ENCODE data around the gene PAIP1. TPM values are rescaled to one million over a fixed set of nuclear protein-coding genes. Genes with fewer than 3 reads are reported as not detected.
"Not testable (repeated sequence)": the region's sequence is repeated elsewhere in the genome, so short reads cannot be mapped to it uniquely, and the experiment has no call there.

Gene PAIP1
- total and polyA plus RNA-seq, 2 donors = 75.2 to 104 TPM

- no peaks in the 10 kb centered on the region for H3K36me3 ChIP-seq (ENCODE audit: insufficient read depth)
- H3K4me1 ChIP-seq (ENCODE audit: insufficient read depth) = no peaks in the 10 kb centered on the region
- H3K27ac ChIP-seq (ENCODE audit: low read depth) = no peak overlapping the region
- no peak overlapping the region for H3K4me3 ChIP-seq (ENCODE audit: low read depth, low read length)
- DNase-seq (ENCODE audit: extremely low spot score) = no peak
These were observed 26.8 kb upstream of the PAIP1 start for GRCh38 chr5:43583724-43584123.

GRCh38 chr5:43582082-43583005, 25.5 kb upstream of the PAIP1 start:
- 74% methylated on average over 4 of the region's 4 CpGs for WGBS
- no peaks in the 10 kb centered on the region for H3K4me1 ChIP-seq (ENCODE audit: insufficient read depth)
- no peak overlapping the region for H3K4me3 ChIP-seq (ENCODE audit: low read depth, low read length)
- H3K27ac ChIP-seq (ENCODE audit: low read depth) = no peak overlapping the region
- no peaks in the 10 kb centered on the region for H3K36me3 ChIP-seq (ENCODE audit: insufficient read depth)
- DNase-seq (ENCODE audit: extremely low spot score) = no peak

- no peaks in the 10 kb centered on the region for H3K36me3 ChIP-seq (ENCODE audit: insufficient read depth)
- no peak for DNase-seq (ENCODE audit: extremely low spot score)
- no peaks in the 10 kb centered on the region for H3K4me1 ChIP-seq (ENCODE audit: insufficient read depth)
- no peak overlapping the region for H3K4me3 ChIP-seq (ENCODE audit: low read depth, low read length)
- no peak overlapping the region for H3K27ac ChIP-seq (ENCODE audit: low read depth)
- 48% methylated on average over 1 of the region's 1 CpG for WGBS
These were observed 24.5 kb upstream of the PAIP1 start for GRCh38 chr5:43581398-43581797.

GRCh38 chr5:43580402-43581210, 23.7 kb upstream of the PAIP1 start:
- not testable (repeated sequence) for H3K36me3 ChIP-seq (ENCODE audit: insufficient read depth); H3K4me1 ChIP-seq (ENCODE audit: insufficient read depth); DNase-seq (ENCODE audit: extremely low spot score); H3K27ac ChIP-seq (ENCODE audit: low read depth); H3K4me3 ChIP-seq (ENCODE audit: low read depth, low read length)
- 87% methylated on average over 10 of the region's 10 CpGs for WGBS

- Histone ChIP-seq H3K4me1 (ENCODE audit: insufficient read depth) (no peaks in the 10 kb centered on the region), H3K27ac (ENCODE audit: low read depth) (no peak overlapping the region), H3K4me3 (ENCODE audit: low read depth, low read length) (no peak overlapping the region), H3K36me3 (ENCODE audit: insufficient read depth) (no peaks in the 10 kb centered on the region)
- no peak for DNase-seq (ENCODE audit: extremely low spot score)
- WGBS = 46% methylated on average over 1 of the region's 1 CpG
These were observed 16.2 kb upstream of the PAIP1 start for GRCh38 chr5:43573058-43573457.

- no peaks in the 10 kb centered on the region for H3K36me3 ChIP-seq (ENCODE audit: insufficient read depth)
- no peak overlapping the region for H3K4me3 ChIP-seq (ENCODE audit: low read depth, low read length)
- no peak for DNase-seq (ENCODE audit: extremely low spot score)
- no peaks in the 10 kb centered on the region for H3K4me1 ChIP-seq (ENCODE audit: insufficient read depth)
- WGBS = 30% methylated on average over 2 of the region's 2 CpGs
- no peak overlapping the region for H3K27ac ChIP-seq (ENCODE audit: low read depth)
These were observed 15.5 kb upstream of the PAIP1 start for GRCh38 chr5:43572357-43572756.

- Histone ChIP-seq H3K27ac (ENCODE audit: low read depth) (no peak overlapping the region), H3K4me3 (ENCODE audit: low read depth, low read length) (no peak overlapping the region), H3K4me1 (ENCODE audit: insufficient read depth) (no peaks in the 10 kb centered on the region), H3K36me3 (ENCODE audit: insufficient read depth) (no peaks in the 10 kb centered on the region)
- no peak for DNase-seq (ENCODE audit: extremely low spot score)
- WGBS = 45% methylated on average over 5 of the region's 5 CpGs
These were observed 14.4 kb upstream of the PAIP1 start for GRCh38 chr5:43571237-43571636.

GRCh38 chr5:43570450-43571158, 13.7 kb upstream of the PAIP1 start:
- Histone ChIP-seq H3K4me3 (ENCODE audit: low read depth, low read length) (no peak overlapping the region), H3K4me1 (ENCODE audit: insufficient read depth) (no peaks in the 10 kb centered on the region), H3K27ac (ENCODE audit: low read depth) (no peak overlapping the region), H3K36me3 (ENCODE audit: insufficient read depth) (no peaks in the 10 kb centered on the region)
- DNase-seq (ENCODE audit: extremely low spot score) = no peak
- 74% methylated on average over 8 of the region's 8 CpGs for WGBS

- H3K27ac ChIP-seq (ENCODE audit: low read depth) = no peak overlapping the region
- DNase-seq (ENCODE audit: extremely low spot score) = no peak
- H3K4me3 ChIP-seq (ENCODE audit: low read depth, low read length) = no peak overlapping the region
- H3K4me1 ChIP-seq (ENCODE audit: insufficient read depth) = no peaks in the 10 kb centered on the region
- WGBS = 69% methylated on average over 4 of the region's 4 CpGs
- H3K36me3 ChIP-seq (ENCODE audit: insufficient read depth) = no peaks in the 10 kb centered on the region
These were observed 12.4 kb upstream of the PAIP1 start for GRCh38 chr5:43569236-43569746.

GRCh38 chr5:43567967-43568366, 11.1 kb upstream of the PAIP1 start:
- no peaks in the 10 kb centered on the region for H3K4me1 ChIP-seq (ENCODE audit: insufficient read depth)
- H3K36me3 ChIP-seq (ENCODE audit: insufficient read depth) = no peaks in the 10 kb centered on the region
- 86% methylated on average over 3 of the region's 3 CpGs for WGBS
- no peak overlapping the region for H3K4me3 ChIP-seq (ENCODE audit: low read depth, low read length)
- DNase-seq (ENCODE audit: extremely low spot score) = no peak
- H3K27ac ChIP-seq (ENCODE audit: low read depth) = no peak overlapping the region

GRCh38 chr5:43565043-43565442, 8.2 kb upstream of the PAIP1 start:
- no peak overlapping the region for H3K27ac ChIP-seq (ENCODE audit: low read depth)
- H3K4me1 ChIP-seq (ENCODE audit: insufficient read depth) = no peaks in the 10 kb centered on the region
- WGBS = 87% methylated on average over 5 of the region's 5 CpGs
- H3K36me3 ChIP-seq (ENCODE audit: insufficient read depth) = no peaks in the 10 kb centered on the region
- H3K4me3 ChIP-seq (ENCODE audit: low read depth, low read length) = no peak overlapping the region
- DNase-seq (ENCODE audit: extremely low spot score) = no peak

GRCh38 chr5:43564289-43564850, 7.5 kb upstream of the PAIP1 start:
- Histone ChIP-seq H3K4me3 (ENCODE audit: low read depth, low read length) (no peak overlapping the region), H3K4me1 (ENCODE audit: insufficient read depth) (no peaks in the 10 kb centered on the region), H3K27ac (ENCODE audit: low read depth) (no peak overlapping the region), H3K36me3 (ENCODE audit: insufficient read depth) (no peaks in the 10 kb centered on the region)
- WGBS = 56% methylated on average over 5 of the region's 5 CpGs
- no peak for DNase-seq (ENCODE audit: extremely low spot score)

- H3K27ac ChIP-seq (ENCODE audit: low read depth) = no peak overlapping the region
- H3K4me3 ChIP-seq (ENCODE audit: low read depth, low read length) = no peak overlapping the region
- H3K36me3 ChIP-seq (ENCODE audit: insufficient read depth) = no peaks in the 10 kb centered on the region
- WGBS = 39% methylated on average over 3 of the region's 3 CpGs
- H3K4me1 ChIP-seq (ENCODE audit: insufficient read depth) = no peaks in the 10 kb centered on the region
- DNase-seq (ENCODE audit: extremely low spot score) = no peak
These were observed 6.4 kb upstream of the PAIP1 start for GRCh38 chr5:43563321-43563720.
